Lower leg skin (tissue), 4 donors: Measurements from ENCODE around the gene ANKRD40CL. TPM values are rescaled to one million over a fixed set of nuclear protein-coding genes. Genes with fewer than 3 reads are reported as not detected.

Source experiments
- DNase-seq, 2 donors: peaks; one replicate each; pipeline ENCODE4 v3.0.0-alpha.2; 2019; ENCODE audit warnings: low spot score in 2 of 2
- H3K4me3 ChIP-seq: fragments of 200-600 bp; sonication (generic); 2 replicates; pipeline ENCODE4 v1.5.1; 2017; ENCODE audit warnings: mild to moderate bottlenecking, low read depth; ENCODE audit not compliant: poor library complexity, severe bottlenecking
- CTCF ChIP-seq, 3 donors: fragments of 450-650 bp; IDR thresholded peaks; one replicate each; pipeline ENCODE4 v1.5.1; 2016; ENCODE audit warnings: antibody characterized with exemption in 3 of 3, mild to moderate bottlenecking in 3 of 3, moderate library complexity in 2 of 3
- POLR2A ChIP-seq, 2 donors: fragments of 450-650 bp; IDR thresholded peaks; one replicate each; pipeline ENCODE4 v1.6.1; 2016 to 2017; ENCODE audit warnings: antibody characterized with exemption in 2 of 2, mild to moderate bottlenecking in 1 of 2, moderate library complexity in 1 of 2
- WGBS, 2 donors: methylation state at CpG; one replicate each; pipeline ENCODE4 v1.1.5; 2018; 5-methylcytosine and 5-hydroxymethylcytosine counted together
- intact Hi-C: fragments of 100-400 bp; cut with DNase I; formaldehyde crosslinking; loops from one replicate; pipeline ENCODE4 v1.15.0; 2023; ENCODE audit warnings: low total_unique reads
- total RNA-seq, 4 donors: library from RNA; depleted of rRNA; stranded (reverse); fragments of >200 nt; gene quantifications; one replicate each; pipeline ENCODE4 v1.1.0, GENCODE V29; 2016

Gene ANKRD40CL
- total RNA-seq, 4 donors from 2014 or later: not detected

GRCh38 chr17:50745631-50746030, 21.7 kb downstream of the ANKRD40CL start:
- intact Hi-C loops: no loop called here
- H3K4me3 ChIP-seq: no peak overlapping the region
- WGBS, 2 donors: 91 to 94% methylated on average over 12 of the region's 12 CpGs
- no peak for TF ChIP-seq POLR2A (IDR thresholded peaks at IDR 0.05)
- no peak for TF ChIP-seq CTCF (IDR thresholded peaks at IDR 0.05)
- DNase-seq: no peak

- DNase-seq: no peak
- WGBS, 2 donors: 78% methylated on average over 2 of the region's 2 CpGs
- intact Hi-C loops: no loop called here
- H3K4me3 ChIP-seq: no peak overlapping the region
- no peak for TF ChIP-seq CTCF (IDR thresholded peaks at IDR 0.05)
- no peak for TF ChIP-seq POLR2A (IDR thresholded peaks at IDR 0.05)
Measured at GRCh38 chr17:50739098-50739497, 28.2 kb downstream of the ANKRD40CL start.

DNA sequence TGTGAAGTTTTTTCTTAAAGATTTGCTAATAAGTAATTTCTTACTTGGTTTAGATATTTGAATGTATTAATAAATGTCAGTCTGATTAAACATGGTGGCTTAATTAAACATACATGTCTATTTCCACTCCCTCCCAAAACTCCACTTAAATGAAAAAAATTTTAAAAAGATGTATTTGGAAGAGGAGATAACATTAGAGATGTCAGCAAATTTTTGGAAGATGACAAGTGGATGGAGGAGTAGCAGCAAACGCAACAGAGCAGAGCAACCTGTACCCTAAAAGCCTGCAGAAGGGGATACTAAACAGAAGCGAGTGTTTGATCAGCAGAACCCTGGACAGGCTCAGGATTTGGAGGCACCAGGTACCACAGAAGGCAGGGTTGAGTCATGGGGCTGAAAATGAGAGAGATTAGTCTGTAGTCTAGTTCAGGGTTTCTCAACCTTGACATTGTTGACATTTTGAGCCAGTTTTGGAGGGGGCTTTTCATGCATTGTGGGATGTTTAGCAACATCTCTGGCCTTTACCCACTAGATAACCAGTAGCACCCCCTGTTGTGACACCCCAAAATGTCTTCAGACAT, 30.1 kb downstream of the ANKRD40CL start:
- intact Hi-C loops: no loop called here
- DNase-seq: no peak
- WGBS, 2 donors: 89 to 91% methylated on average over 2 of the region's 2 CpGs

GRCh38 chr17:50735287-50735686, 32.0 kb downstream of the ANKRD40CL start:
- WGBS, 2 donors: 82 to 85% methylated on average over 3 of the region's 3 CpGs
- H3K4me3 ChIP-seq: no peak overlapping the region
- no peak for DNase-seq
- TF ChIP-seq CTCF (IDR thresholded peaks at IDR 0.05) (no peak), POLR2A (IDR thresholded peaks at IDR 0.05) (no peak)
- intact Hi-C loops: no loop called here

More for the DNA sequence above, 30.1 kb downstream of the ANKRD40CL start:
- TF ChIP-seq POLR2A (IDR thresholded peaks at IDR 0.05) (no peak), CTCF (IDR thresholded peaks at IDR 0.05) (no peak)
- H3K4me3 ChIP-seq: no peak overlapping the region

GRCh38 chr17:50731575-50732460, 35.5 kb downstream of the ANKRD40CL start:
- intact Hi-C loops: no loop called here
- WGBS, 2 donors: 62 to 70% methylated on average over 7 of the region's 7 CpGs
- TF ChIP-seq POLR2A (IDR thresholded peaks at IDR 0.05) (no peak), CTCF (IDR thresholded peaks at IDR 0.05) (no peak)

More at GRCh38 chr17:50731575-50732460, 35.5 kb downstream of the ANKRD40CL start:
- no peak overlapping the region for H3K4me3 ChIP-seq
- no peak for DNase-seq
